Keratinocyte (primary cell): ENCODE measurements around the gene RFPL3. TPM values are rescaled to one million over a fixed set of nuclear protein-coding genes. Genes with fewer than 3 reads are reported as not detected.

ENCODE experiments used
- DNase-seq: peaks from one replicate; pipeline ENCODE4 v3.0.0-alpha.2; 2011; ENCODE audit warnings: low read depth, missing footprints, low spot score
- FAIRE-seq: peaks from 2 replicates; lab custom pipeline; 2011; peaks lifted over from hg19 to GRCh38; lab: Jason Lieb, UNC
- H2AFZ ChIP-seq: 2 replicates; pipeline ENCODE4 v1.6.0; 2012; ENCODE audit warnings: low read length, control low read depth, inconsistent platforms; ENCODE audit not compliant: control insufficient read depth
- H3K27ac ChIP-seq: 2 replicates; pipeline ENCODE4 v1.5.1; 2011; ENCODE audit warnings: low read length; ENCODE audit not compliant: control insufficient read depth, insufficient read depth
- H3K27me3 ChIP-seq: 3 replicates; pipeline ENCODE4 v1.6.0; 2011; ENCODE audit warnings: low read length; ENCODE audit not compliant: control insufficient read depth, insufficient read depth; ENCODE audit errors: extremely low read depth
- H3K36me3 ChIP-seq, 2 experiments: 2 replicates in 1 of 2; 3 replicates in 1 of 2; pipeline ENCODE4 v1.5.1; 2011; ENCODE audit warnings: low read length in 2 of 2, mild to moderate bottlenecking in 1 of 2; ENCODE audit not compliant: control insufficient read depth in 2 of 2, insufficient read depth in 2 of 2; ENCODE audit errors: extremely low read depth in 1 of 2
- H3K4me1 ChIP-seq: 3 replicates; pipeline ENCODE4 v1.5.1; 2011; ENCODE audit warnings: low read length; ENCODE audit not compliant: control insufficient read depth, insufficient read depth; ENCODE audit errors: extremely low read depth
- H3K4me2 ChIP-seq: 3 replicates; pipeline ENCODE4 v1.6.0; 2011; ENCODE audit warnings: low read depth, low read length; ENCODE audit not compliant: control insufficient read depth, insufficient read depth; ENCODE audit errors: extremely low read depth
- H3K4me3 ChIP-seq, 3 experiments: fragments of 200-600 bp in 1 of 3; sonication (generic) in 1 of 3; 2 replicates in 2 of 3; 3 replicates in 1 of 3; pipeline ENCODE4 v1.5.1; 2011 to 2016; ENCODE audit warnings: low read length in 3 of 3, mild to moderate bottlenecking in 3 of 3, control low read depth in 2 of 3, inconsistent platforms in 1 of 3, low read depth in 1 of 3, mixed read lengths in 1 of 3, mixed run types in 1 of 3, moderate library complexity in 1 of 3; ENCODE audit not compliant: control insufficient read depth in 2 of 3, insufficient read depth in 2 of 3; ENCODE audit errors: extremely low read depth in 1 of 3
- H3K79me2 ChIP-seq: 2 replicates; pipeline ENCODE4 v1.6.0; 2012; ENCODE audit warnings: low read length; ENCODE audit not compliant: control insufficient read depth, insufficient read depth
- H3K9ac ChIP-seq: 3 replicates; pipeline ENCODE4 v1.6.0; 2011; ENCODE audit warnings: low read length; ENCODE audit not compliant: control insufficient read depth, insufficient read depth; ENCODE audit errors: extremely low read depth
- H3K9me1 ChIP-seq: 3 replicates; pipeline ENCODE4 v1.6.0; 2011; ENCODE audit warnings: low read length; ENCODE audit not compliant: control insufficient read depth, insufficient read depth; ENCODE audit errors: extremely low read depth
- H3K9me3 ChIP-seq: 2 replicates; pipeline ENCODE4 v1.5.1; 2012; ENCODE audit warnings: low read depth, low read length; ENCODE audit not compliant: control insufficient read depth
- H4K20me1 ChIP-seq: 3 replicates; pipeline ENCODE4 v1.6.0; 2011; ENCODE audit warnings: low read length; ENCODE audit not compliant: control insufficient read depth, insufficient read depth; ENCODE audit errors: extremely low read depth
- EZH2 ChIP-seq: IDR thresholded peaks from one replicate; pipeline ENCODE4 v1.6.1; 2012; ENCODE audit warnings: inconsistent platforms, mild to moderate bottlenecking, low read length, moderate library complexity
- dilution Hi-C: fragments of 300-500 bp; cut with MboI; formaldehyde crosslinking; loops from one replicate; pipeline ENCODE4 v1.7.0; 2020; ENCODE audit warnings: low sequenced_read_pairs; ENCODE audit not compliant: extremely low pct_ligation_motif_present
- polyA plus RNA-seq, 5 experiments: library from polyadenylated mRNA; depleted of rRNA in 3 of 5; stranded (reverse) in 3 of 5; stranded (forward) in 1 of 5; unstranded in 1 of 5; fragments of >200 nt; gene quantifications; 1 replicate in 1 of 5; 2 replicates in 3 of 5; 3 replicates in 1 of 5; pipeline versions ENCODE4 v1.2.1 to v1.2.3, GENCODE V29; 2011 to 2012; ENCODE audit warnings: missing spikeins in 2 of 5, low read depth in 1 of 5, low replicate concordance in 1 of 5
- TF ChIP-seq, protein P1 (sequence below), 3 experiments: IDR thresholded peaks in 1 of 3; conservative IDR thresholded peaks in 1 of 3; optimal IDR thresholded peaks in 1 of 3; 2 replicates in 2 of 3; 3 replicates in 1 of 3; pipeline versions ENCODE3 to v1.5.1; 2011; ENCODE audit warnings: low read length in 3 of 3, mild to moderate bottlenecking in 3 of 3, moderate library complexity in 2 of 3, control low read depth in 1 of 3, inconsistent platforms in 1 of 3; ENCODE audit not compliant: insufficient read depth in 2 of 3; ENCODE audit errors: extremely low read depth in 1 of 3

Gene RFPL3
- polyA plus RNA-seq, 1 donor (not counting 4 experiments of a cell fraction or from before 2014, with no cell fraction given), result not detected

- Histone ChIP-seq H4K20me1 (no peaks in the 10 kb centered on the region), H3K79me2 (no peaks in the 10 kb centered on the region), H3K9me1 (no peaks in the 10 kb centered on the region), H3K4me3 (no peak overlapping the region), H3K27ac (no peak overlapping the region), H3K36me3 (no peaks in the 10 kb centered on the region), H3K27me3 (peaks cover 10% of the 10 kb centered on the region), H3K4me2 (no peak overlapping the region), H2AFZ (no peak overlapping the region), H3K4me1 (no peaks in the 10 kb centered on the region), H3K9ac (no peak overlapping the region), H3K9me3 (no peaks in the 10 kb centered on the region)
- FAIRE-seq (no peak), DNase-seq (no peak)
- dilution Hi-C loops, result no loop called here
- TF ChIP-seq, protein P1, sequence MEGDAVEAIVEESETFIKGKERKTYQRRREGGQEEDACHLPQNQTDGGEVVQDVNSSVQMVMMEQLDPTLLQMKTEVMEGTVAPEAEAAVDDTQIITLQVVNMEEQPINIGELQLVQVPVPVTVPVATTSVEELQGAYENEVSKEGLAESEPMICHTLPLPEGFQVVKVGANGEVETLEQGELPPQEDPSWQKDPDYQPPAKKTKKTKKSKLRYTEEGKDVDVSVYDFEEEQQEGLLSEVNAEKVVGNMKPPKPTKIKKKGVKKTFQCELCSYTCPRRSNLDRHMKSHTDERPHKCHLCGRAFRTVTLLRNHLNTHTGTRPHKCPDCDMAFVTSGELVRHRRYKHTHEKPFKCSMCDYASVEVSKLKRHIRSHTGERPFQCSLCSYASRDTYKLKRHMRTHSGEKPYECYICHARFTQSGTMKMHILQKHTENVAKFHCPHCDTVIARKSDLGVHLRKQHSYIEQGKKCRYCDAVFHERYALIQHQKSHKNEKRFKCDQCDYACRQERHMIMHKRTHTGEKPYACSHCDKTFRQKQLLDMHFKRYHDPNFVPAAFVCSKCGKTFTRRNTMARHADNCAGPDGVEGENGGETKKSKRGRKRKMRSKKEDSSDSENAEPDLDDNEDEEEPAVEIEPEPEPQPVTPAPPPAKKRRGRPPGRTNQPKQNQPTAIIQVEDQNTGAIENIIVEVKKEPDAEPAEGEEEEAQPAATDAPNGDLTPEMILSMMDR (optimal IDR thresholded peaks at IDR 0.05 in 1 of 3, IDR thresholded peaks at IDR 0.05 in 1 of 3, conservative IDR thresholded peaks at IDR 0.05 in 1 of 3; ENCODE audit: extremely low read depth in 1 of 3, insufficient read depth in 2 of 3, low read length in 3 of 3), result no peak
- no peak for TF ChIP-seq EZH2
Measured at GRCh38 chr22:32339190-32340012, 18.3 kb upstream of the RFPL3 start.

- H3K9ac ChIP-seq, result no peak overlapping the region
- DNase-seq, result no peak
- no peaks in the 10 kb centered on the region for H3K36me3 ChIP-seq
- H3K9me3 ChIP-seq, result no peaks in the 10 kb centered on the region
- no peaks in the 10 kb centered on the region for H4K20me1 ChIP-seq
- H3K9me1 ChIP-seq, result no peaks in the 10 kb centered on the region
- H3K27me3 ChIP-seq, result peaks cover 5% of the 10 kb centered on the region
- no peaks in the 10 kb centered on the region for H3K79me2 ChIP-seq
- H3K4me3 ChIP-seq, result no peak overlapping the region
- no peak overlapping the region for H3K27ac ChIP-seq
- dilution Hi-C loops, result no loop called here
- no peak overlapping the region for H2AFZ ChIP-seq
- no peak for FAIRE-seq
- no peak overlapping the region for H3K4me2 ChIP-seq
- no peak for TF ChIP-seq EZH2
- TF ChIP-seq, protein P1 (optimal IDR thresholded peaks at IDR 0.05 in 1 of 3, IDR thresholded peaks at IDR 0.05 in 1 of 3, conservative IDR thresholded peaks at IDR 0.05 in 1 of 3; ENCODE audit: extremely low read depth in 1 of 3, insufficient read depth in 2 of 3, low read length in 3 of 3), result no peak
- no peaks in the 10 kb centered on the region for H3K4me1 ChIP-seq
Measured at GRCh38 chr22:32340411-32340810, 17.3 kb upstream of the RFPL3 start.
